Measurements from ENCODE around the gene STPG2. TPM values are rescaled to one million over a fixed set of nuclear protein-coding genes. Genes with fewer than 3 reads are reported as not detected.

Gene STPG2
- total and polyA plus RNA-seq, 2 of the 8 experiments (the other 6 are each of a cell fraction or from before 2014, with no cell fraction given), result 0.03 TPM; not detected in 1

DNA sequence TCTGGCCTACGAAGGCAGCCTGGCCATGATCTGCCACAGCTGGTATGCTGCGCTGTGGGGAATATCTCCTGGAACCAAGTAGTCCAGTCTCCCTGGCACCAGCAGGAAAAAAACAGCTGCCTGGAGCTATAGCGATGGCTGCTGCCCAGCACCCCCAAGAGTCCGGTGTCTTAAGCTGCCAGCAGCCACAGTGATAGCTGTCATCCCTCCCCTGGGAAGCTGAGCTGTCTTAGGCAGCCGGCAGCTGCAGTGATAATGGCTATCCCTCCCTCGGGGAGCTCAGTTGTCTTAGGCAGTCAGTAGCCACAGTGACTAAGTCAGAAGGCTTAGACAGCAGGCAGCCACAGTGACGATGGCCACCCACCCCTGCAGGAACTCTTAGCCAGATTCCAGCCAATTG, 205.1 kb downstream of the STPG2 start:
- POLR2A ChIA-PET (ENCODE audit: partially characterized antibody), result no interaction called here

More for the DNA sequence above, 205.1 kb downstream of the STPG2 start:
- Histone ChIP-seq H3K4me3 (ENCODE audit: extremely low read depth in 1 of 4, insufficient read depth in 2 of 4, low read depth in 3 of 4, low read length in 4 of 4) (no peak overlapping the region), H4K5ac (ENCODE audit: insufficient read length, low read depth, low read length) (no peak overlapping the region), H3K23ac (ENCODE audit: insufficient read length) (no peak overlapping the region), H3K23me2 (ENCODE audit: low read depth, low read length) (no peaks in the 10 kb centered on the region), H2BK20ac (ENCODE audit: low read length) (no peak overlapping the region), H3K79me2 (ENCODE audit: control insufficient read depth in 1 of 2, insufficient read depth in 2 of 2, low read length in 2 of 2) (no peaks in the 10 kb centered on the region), H3K9ac (replicated peaks in 1 of 4; ENCODE audit: extremely low read depth in 1 of 4, low read depth in 3 of 4, low read length in 3 of 4) (no peak overlapping the region), H3K4ac (replicated peaks; ENCODE audit: insufficient read length, low read depth, low read length) (no peak overlapping the region), H3K27me3 (replicated peaks in 1 of 4; ENCODE audit: control insufficient read depth in 3 of 4, extremely low read depth in 1 of 4, insufficient read depth in 3 of 4, low read length in 3 of 4) (no peaks in the 10 kb centered on the region), H3K36me3 (ENCODE audit: control insufficient read depth in 2 of 4, insufficient read depth in 4 of 4, low read length in 3 of 4) (no peaks in the 10 kb centered on the region), H2BK15ac (ENCODE audit: low read length) (no peak overlapping the region), H2BK5ac (ENCODE audit: low read depth, low read length) (no peak overlapping the region), H2BK12ac (ENCODE audit: low read depth, low read length) (no peak overlapping the region), H3K18ac (ENCODE audit: extremely low read depth, low read length) (no peak overlapping the region), H3K79me1 (ENCODE audit: low read depth, low read length) (no peaks in the 10 kb centered on the region), H3K4me2 (ENCODE audit: insufficient read depth in 1 of 2, low read depth in 2 of 2, low read length in 2 of 2) (no peak overlapping the region), H2AK5ac (ENCODE audit: low read depth, low read length) (no peak overlapping the region), H2AFZ (ENCODE audit: low read length) (no peak overlapping the region), H4K91ac (replicated peaks; ENCODE audit: insufficient read length, low read length) (no peak overlapping the region), H3K4me1 (replicated peaks in 1 of 4; ENCODE audit: control insufficient read depth in 3 of 4, insufficient read depth in 4 of 4, low read length in 3 of 4) (no peaks in the 10 kb centered on the region), H4K8ac (ENCODE audit: extremely low read depth, insufficient read depth, low read length) (no peak overlapping the region), H4K20me1 (replicated peaks in 1 of 2; ENCODE audit: control insufficient read depth in 1 of 2, insufficient read depth in 2 of 2, low read length in 2 of 2) (no peaks in the 10 kb centered on the region), H3K56ac (replicated peaks; ENCODE audit: insufficient read length, low read depth, low read length) (no peak overlapping the region), H3K27ac (ENCODE audit: low read depth, low read length) (no peak overlapping the region), H2BK120ac (replicated peaks; ENCODE audit: low read depth, low read length) (no peak overlapping the region), H3K9me3 (ENCODE audit: insufficient read depth in 2 of 2, low read depth in 1 of 2, low read length in 1 of 2) (peaks cover 4 to 7% of the 10 kb centered on the region in 2 experiments; a peak in 3 of 4 replicates), H3K14ac (ENCODE audit: insufficient read length) (no peak overlapping the region)
- FAIRE-seq (no peak), DNase-seq (ENCODE audit: low read depth in 1 of 2, low spot score in 2 of 2) (no peak)
- TF ChIP-seq, protein P1, sequence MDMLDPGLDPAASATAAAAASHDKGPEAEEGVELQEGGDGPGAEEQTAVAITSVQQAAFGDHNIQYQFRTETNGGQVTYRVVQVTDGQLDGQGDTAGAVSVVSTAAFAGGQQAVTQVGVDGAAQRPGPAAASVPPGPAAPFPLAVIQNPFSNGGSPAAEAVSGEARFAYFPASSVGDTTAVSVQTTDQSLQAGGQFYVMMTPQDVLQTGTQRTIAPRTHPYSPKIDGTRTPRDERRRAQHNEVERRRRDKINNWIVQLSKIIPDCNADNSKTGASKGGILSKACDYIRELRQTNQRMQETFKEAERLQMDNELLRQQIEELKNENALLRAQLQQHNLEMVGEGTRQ (IDR thresholded peaks at IDR 0.05; ENCODE audit: low read length), result no peak
- CTCF ChIA-PET (ENCODE audit: partially characterized antibody), result no interaction called here
- 87% methylated on average over 6 of the region's 7 CpGs; no CpG with 5 or more reads in 1 of the 2 experiments for WGBS, 2 experiments (ENCODE audit: extremely low coverage in 1 of 2, insufficient coverage in 1 of 2, insufficient read length in 1 of 2, insufficient replicate concordance in 2 of 2, low coverage in 1 of 2, low lambda C conversion rate in 2 of 2, missing lambda C conversion rate in 1 of 2)

All from H1 (cell line).